ENCODE measurements around the gene MCOLN2. TPM values are rescaled to one million over a fixed set of nuclear protein-coding genes. Genes with fewer than 3 reads are reported as not detected.

The MCOLN2 gene
- total RNA-seq, 1 experiment from 2014 or later: 1.3 TPM

DNA sequence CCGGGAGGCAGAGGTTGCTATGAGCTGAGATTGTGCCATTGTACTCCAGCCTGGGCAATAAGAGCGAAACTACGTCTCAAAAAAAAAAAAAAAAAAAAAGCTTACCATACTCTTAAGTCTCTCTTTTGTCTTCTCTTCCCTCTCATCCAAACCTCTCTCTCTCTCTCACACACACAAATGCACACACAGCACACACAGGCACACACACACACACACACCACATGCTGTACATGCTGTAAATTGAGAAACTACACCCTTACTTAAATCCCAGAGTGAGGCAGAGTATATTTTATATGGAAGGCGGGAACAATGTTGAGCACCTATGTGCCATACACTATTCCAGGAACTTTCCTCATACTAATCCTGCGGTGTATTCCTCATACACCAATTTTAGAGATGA lies 44.9 kb upstream of the MCOLN2 start:
- no peak overlapping the region for H2BK20ac ChIP-seq (ENCODE audit: low read depth, low read length, poor library complexity, severe bottlenecking)
- Mint-ChIP-seq H3K4me3 (no peak overlapping the region), H3K9me3 (no peaks in the 10 kb centered on the region), H3K27me3 (ENCODE audit: low read depth) (peaks cover 32% of the 10 kb centered on the region), H3K27ac (no peak overlapping the region), H3K4me1 (peaks cover 15% of the 10 kb centered on the region in 2 experiments), H3K36me3 (ENCODE audit: insufficient read depth in 1 of 3, low read depth in 3 of 3) (no peaks in the 10 kb centered on the region)
- H2AFZ ChIP-seq (ENCODE audit: low read length): no peak overlapping the region
- H2BK12ac ChIP-seq (ENCODE audit: insufficient read length, low read depth, low read length): no peak overlapping the region
- H3K79me2 ChIP-seq (ENCODE audit: insufficient read depth, low read length): no peaks in the 10 kb centered on the region
- DNase-seq: no peak
- H4K20me1 ChIP-seq (ENCODE audit: control insufficient read depth, insufficient read depth, insufficient read length): no peaks in the 10 kb centered on the region
- H2BK120ac ChIP-seq (ENCODE audit: low read depth, low read length, poor library complexity, severe bottlenecking): no peak overlapping the region
- H3K27ac ChIP-seq (ENCODE audit: insufficient read length, low read depth, low read length): no peak overlapping the region
- H3K4ac ChIP-seq (ENCODE audit: low read depth, low read length): no peak overlapping the region
- H3K14ac ChIP-seq (ENCODE audit: insufficient read depth, low read length): no peak overlapping the region
- H4K8ac ChIP-seq (replicated peaks; ENCODE audit: insufficient read length, low read depth, low read length): no peak overlapping the region
- WGBS (ENCODE audit: extremely low coverage, insufficient read length, low lambda C conversion rate): no CpG with 5 or more reads among the region's 5 CpGs
- H3K9me3 ChIP-seq (ENCODE audit: control insufficient read depth, low read depth, low read length): no peaks in the 10 kb centered on the region
- no peak overlapping the region for H3K4me2 ChIP-seq (ENCODE audit: insufficient read depth, insufficient read length, low read length)
- H3T11ph ChIP-seq (ENCODE audit: low read length): no peak overlapping the region
- no peak overlapping the region for H3K23ac ChIP-seq (ENCODE audit: insufficient read length, low read depth, low read length)
- no peak overlapping the region for H3K56ac ChIP-seq (ENCODE audit: insufficient read length, low read depth, low read length)
- no peak overlapping the region for H3K9ac ChIP-seq (ENCODE audit: extremely low read depth, insufficient read length, low read length)
- no peaks in the 10 kb centered on the region for H3K23me2 ChIP-seq (ENCODE audit: insufficient read length, low read depth, low read length, poor library complexity, severe bottlenecking)
- no peaks in the 10 kb centered on the region; the same call in 1 of the 2 replicates for H3K4me1 ChIP-seq (ENCODE audit: insufficient read depth, low read length)
- TF ChIP-seq, protein P1, sequence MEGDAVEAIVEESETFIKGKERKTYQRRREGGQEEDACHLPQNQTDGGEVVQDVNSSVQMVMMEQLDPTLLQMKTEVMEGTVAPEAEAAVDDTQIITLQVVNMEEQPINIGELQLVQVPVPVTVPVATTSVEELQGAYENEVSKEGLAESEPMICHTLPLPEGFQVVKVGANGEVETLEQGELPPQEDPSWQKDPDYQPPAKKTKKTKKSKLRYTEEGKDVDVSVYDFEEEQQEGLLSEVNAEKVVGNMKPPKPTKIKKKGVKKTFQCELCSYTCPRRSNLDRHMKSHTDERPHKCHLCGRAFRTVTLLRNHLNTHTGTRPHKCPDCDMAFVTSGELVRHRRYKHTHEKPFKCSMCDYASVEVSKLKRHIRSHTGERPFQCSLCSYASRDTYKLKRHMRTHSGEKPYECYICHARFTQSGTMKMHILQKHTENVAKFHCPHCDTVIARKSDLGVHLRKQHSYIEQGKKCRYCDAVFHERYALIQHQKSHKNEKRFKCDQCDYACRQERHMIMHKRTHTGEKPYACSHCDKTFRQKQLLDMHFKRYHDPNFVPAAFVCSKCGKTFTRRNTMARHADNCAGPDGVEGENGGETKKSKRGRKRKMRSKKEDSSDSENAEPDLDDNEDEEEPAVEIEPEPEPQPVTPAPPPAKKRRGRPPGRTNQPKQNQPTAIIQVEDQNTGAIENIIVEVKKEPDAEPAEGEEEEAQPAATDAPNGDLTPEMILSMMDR (conservative IDR thresholded peaks at IDR 0.05): no peak
- no peaks in the 10 kb centered on the region for H3K79me1 ChIP-seq (ENCODE audit: insufficient read depth, low read depth, low read length, poor library complexity, severe bottlenecking)
- no peak overlapping the region for H2AK5ac ChIP-seq (ENCODE audit: insufficient read length, low read length)
- peaks cover 6% of the 10 kb centered on the region; the same call in 1 of the 2 replicates for H3K27me3 ChIP-seq (ENCODE audit: insufficient read depth, low read length)
- H3K18ac ChIP-seq (ENCODE audit: insufficient read length, low read depth, low read length): no peak overlapping the region
- no peak overlapping the region for H4K91ac ChIP-seq (ENCODE audit: insufficient read length, low read depth, low read length)
- no peak overlapping the region for H2BK5ac ChIP-seq (ENCODE audit: insufficient read length, low read length)
- H2BK15ac ChIP-seq (ENCODE audit: low read depth, low read length): no peak overlapping the region
- H4K5ac ChIP-seq (ENCODE audit: insufficient read length, low read depth, low read length): no peak overlapping the region

Measured in H9 (cell line).